Activated B cell treated with CpG ODN at 0.5 μM for 24 hours (primary cell): ENCODE data around the gene SLCO3A1. TPM values are rescaled to one million over a fixed set of nuclear protein-coding genes. Genes with fewer than 3 reads are reported as not detected.

Source experiments
- ATAC-seq: fragments of 200-7000 bp; cut with Tn5 transposase; one replicate; pipeline ENCODE4 v1.10.0; 2021; ENCODE audit warnings: low read depth, mild to moderate bottlenecking, moderate library complexity
- CTCF ChIA-PET: fragments of 350-600 bp; sonication (Branson Sonifier 250); formaldehyde crosslinking; loops from one replicate; lab custom pipeline; 2021; ENCODE audit warnings: antibody characterized with exemption; lab: Charles Lee
- POLR2A ChIA-PET: fragments of 350-600 bp; sonication (Branson Sonifier 250); formaldehyde crosslinking; loops from one replicate; lab custom pipeline; 2021; ENCODE audit warnings: antibody characterized with exemption; lab: Charles Lee
- DNase-seq: peaks from one replicate; pipeline ENCODE4 v3.0.0; 2022
- H3K27ac Mint-ChIP-seq: one replicate; pipeline ENCODE4 v1.8.0; 2020; ENCODE audit warnings: mixed read lengths
- H3K27me3 Mint-ChIP-seq: one replicate; pipeline ENCODE4 v1.8.0; 2021; ENCODE audit warnings: mixed read lengths
- H3K36me3 Mint-ChIP-seq: one replicate; pipeline ENCODE4 v1.8.0; 2021; ENCODE audit warnings: low read depth, mixed read lengths
- H3K4me1 Mint-ChIP-seq: one replicate; pipeline ENCODE4 v1.8.0; 2021; ENCODE audit warnings: mixed read lengths
- H3K4me3 Mint-ChIP-seq: one replicate; pipeline ENCODE4 v1.8.0; 2020; ENCODE audit warnings: mild to moderate bottlenecking, mixed read lengths
- H3K9me3 Mint-ChIP-seq: one replicate; pipeline ENCODE4 v1.8.0; 2020; ENCODE audit warnings: mixed read lengths
- intact Hi-C: fragments of 100-400 bp; cut with micrococcal nuclease; formaldehyde crosslinking; loops from one replicate; pipeline ENCODE4 v1.15.1; 2024
- total RNA-seq: library from RNA; stranded (reverse); gene quantifications from 2 replicates; pipeline ENCODE4 v1.2.3, GENCODE V29; 2022
- TF ChIP-seq, protein P1 (sequence below): fragments of 200-600 bp; IDR thresholded peaks from one replicate; pipeline ENCODE4 v1.8.0; 2022; ENCODE audit warnings: antibody characterized with exemption, mild to moderate bottlenecking

The SLCO3A1 gene
- total RNA-seq, 1 donor from 2014 or later = 0.82 TPM

DNA sequence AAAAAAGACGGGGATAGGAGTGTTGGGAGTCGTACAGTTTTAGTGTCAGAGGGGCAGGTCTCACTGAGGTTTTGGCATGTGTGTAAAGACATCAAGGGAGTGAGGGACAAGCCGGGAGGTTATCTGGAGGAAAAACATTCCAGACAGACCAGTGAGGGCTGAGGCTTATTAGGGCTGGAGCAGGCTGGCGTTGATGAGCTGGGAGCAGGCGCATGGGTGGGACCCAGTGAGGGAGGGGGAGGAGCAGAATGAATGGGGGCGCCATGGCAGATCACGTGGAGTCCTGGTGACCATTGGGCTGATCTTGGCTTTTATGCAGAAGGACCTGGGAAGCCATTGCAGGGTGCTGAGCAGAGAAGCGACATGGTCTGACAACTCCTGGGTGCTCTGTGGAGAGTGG lies 180.2 kb downstream of the SLCO3A1 start:
- Mint-ChIP-seq H3K4me1 (no peaks in the 10 kb centered on the region), H3K36me3 (no peaks in the 10 kb centered on the region), H3K9me3 (no peaks in the 10 kb centered on the region), H3K27me3 (no peaks in the 10 kb centered on the region), H3K27ac (no peak overlapping the region), H3K4me3 (no peak overlapping the region)
- intact Hi-C loops = no loop called here
- CTCF ChIA-PET = no interaction called here
- ATAC-seq (no peak), DNase-seq (no peak)
- TF ChIP-seq, protein P1, sequence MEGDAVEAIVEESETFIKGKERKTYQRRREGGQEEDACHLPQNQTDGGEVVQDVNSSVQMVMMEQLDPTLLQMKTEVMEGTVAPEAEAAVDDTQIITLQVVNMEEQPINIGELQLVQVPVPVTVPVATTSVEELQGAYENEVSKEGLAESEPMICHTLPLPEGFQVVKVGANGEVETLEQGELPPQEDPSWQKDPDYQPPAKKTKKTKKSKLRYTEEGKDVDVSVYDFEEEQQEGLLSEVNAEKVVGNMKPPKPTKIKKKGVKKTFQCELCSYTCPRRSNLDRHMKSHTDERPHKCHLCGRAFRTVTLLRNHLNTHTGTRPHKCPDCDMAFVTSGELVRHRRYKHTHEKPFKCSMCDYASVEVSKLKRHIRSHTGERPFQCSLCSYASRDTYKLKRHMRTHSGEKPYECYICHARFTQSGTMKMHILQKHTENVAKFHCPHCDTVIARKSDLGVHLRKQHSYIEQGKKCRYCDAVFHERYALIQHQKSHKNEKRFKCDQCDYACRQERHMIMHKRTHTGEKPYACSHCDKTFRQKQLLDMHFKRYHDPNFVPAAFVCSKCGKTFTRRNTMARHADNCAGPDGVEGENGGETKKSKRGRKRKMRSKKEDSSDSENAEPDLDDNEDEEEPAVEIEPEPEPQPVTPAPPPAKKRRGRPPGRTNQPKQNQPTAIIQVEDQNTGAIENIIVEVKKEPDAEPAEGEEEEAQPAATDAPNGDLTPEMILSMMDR = no peak
- POLR2A ChIA-PET = no interaction called here

DNA sequence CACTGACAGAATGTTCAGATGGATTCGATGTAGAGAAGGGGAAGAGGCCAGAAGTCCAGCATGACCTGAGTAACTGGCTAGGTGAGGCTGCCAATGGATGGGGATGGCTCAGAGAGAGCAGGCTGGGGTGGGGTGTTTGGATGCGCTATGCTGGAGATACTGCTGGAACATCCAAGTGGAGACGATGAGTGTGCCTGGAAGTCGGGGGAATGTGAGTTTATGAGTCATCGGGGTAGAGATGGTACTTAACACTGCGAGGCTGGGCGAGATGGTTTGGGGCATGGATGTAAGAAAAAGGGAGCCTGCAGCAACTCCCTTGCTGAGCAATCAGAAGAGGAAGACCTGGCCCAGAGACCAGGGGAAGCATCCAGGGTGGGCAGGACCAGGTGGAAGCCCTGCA lies 180.7 kb downstream of the SLCO3A1 start:
- Mint-ChIP-seq H3K27ac (no peak overlapping the region), H3K4me1 (no peaks in the 10 kb centered on the region), H3K27me3 (no peaks in the 10 kb centered on the region), H3K4me3 (no peak overlapping the region), H3K36me3 (no peaks in the 10 kb centered on the region), H3K9me3 (no peaks in the 10 kb centered on the region)
- POLR2A ChIA-PET = no interaction called here
- intact Hi-C loops = no loop called here
- CTCF ChIA-PET = no interaction called here
- DNase-seq = no peak
- ATAC-seq = no peak
- TF ChIP-seq, protein P1 = no peak

DNA sequence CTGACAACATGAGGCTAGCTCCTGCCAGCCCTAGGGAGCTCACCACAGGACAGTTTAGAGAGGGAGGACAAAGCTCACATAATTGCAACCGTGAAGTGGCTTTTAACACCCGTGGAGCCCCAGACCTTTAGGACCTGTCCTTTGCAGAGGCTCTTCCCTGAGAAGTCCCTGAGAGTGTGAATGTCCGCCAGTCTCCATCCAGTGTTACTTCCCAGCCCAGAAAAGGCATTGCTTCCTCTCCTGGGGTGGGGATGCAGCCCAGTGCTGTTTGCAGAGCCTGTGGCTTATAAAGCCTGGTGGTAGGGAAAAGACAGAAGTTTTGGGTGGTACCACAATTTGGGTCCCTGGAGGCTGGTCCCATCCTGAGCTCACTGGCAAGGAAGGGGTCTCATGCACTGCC lies 182.0 kb downstream of the SLCO3A1 start:
- CTCF ChIA-PET = no interaction called here
- intact Hi-C loops = no loop called here

DNA sequence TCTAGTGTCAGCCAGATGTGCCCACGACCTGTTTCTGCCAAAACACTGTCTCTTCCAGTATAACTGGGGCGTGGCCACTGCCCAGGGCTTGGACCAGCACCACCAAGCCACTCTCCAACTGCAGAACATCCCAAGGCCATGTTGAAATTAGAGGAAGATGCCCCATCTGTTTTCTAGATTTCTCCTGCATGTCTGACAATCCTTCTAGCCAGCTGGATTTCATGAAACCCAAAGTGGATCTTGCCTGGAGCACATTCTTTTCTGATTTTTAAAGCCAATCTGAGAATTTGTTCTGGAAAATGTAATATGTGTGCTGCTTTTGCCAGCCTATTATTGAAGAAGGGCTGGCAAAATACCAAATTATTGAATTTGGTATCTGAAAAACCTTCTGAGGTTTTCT lies 182.5 kb downstream of the SLCO3A1 start:
- H3K27ac Mint-ChIP-seq = no peak overlapping the region
- DNase-seq (no peak), ATAC-seq (no peak)
- no peak overlapping the region for H3K4me3 Mint-ChIP-seq
- intact Hi-C loops = no loop called here
- POLR2A ChIA-PET = no interaction called here
- CTCF ChIA-PET = no interaction called here
- H3K27me3 Mint-ChIP-seq = no peaks in the 10 kb centered on the region
- H3K36me3 Mint-ChIP-seq = no peaks in the 10 kb centered on the region
- H3K9me3 Mint-ChIP-seq = no peaks in the 10 kb centered on the region
- H3K4me1 Mint-ChIP-seq = no peaks in the 10 kb centered on the region
- TF ChIP-seq, protein P1 = no peak

More for the DNA sequence above, 182.0 kb downstream of the SLCO3A1 start:
- no peak for ATAC-seq
- Mint-ChIP-seq H3K4me1 (no peaks in the 10 kb centered on the region), H3K36me3 (no peaks in the 10 kb centered on the region), H3K4me3 (no peak overlapping the region), H3K27me3 (no peaks in the 10 kb centered on the region), H3K27ac (no peak overlapping the region), H3K9me3 (no peaks in the 10 kb centered on the region)
- no peak for DNase-seq
- TF ChIP-seq, protein P1 = no peak
- POLR2A ChIA-PET = no interaction called here

DNA sequence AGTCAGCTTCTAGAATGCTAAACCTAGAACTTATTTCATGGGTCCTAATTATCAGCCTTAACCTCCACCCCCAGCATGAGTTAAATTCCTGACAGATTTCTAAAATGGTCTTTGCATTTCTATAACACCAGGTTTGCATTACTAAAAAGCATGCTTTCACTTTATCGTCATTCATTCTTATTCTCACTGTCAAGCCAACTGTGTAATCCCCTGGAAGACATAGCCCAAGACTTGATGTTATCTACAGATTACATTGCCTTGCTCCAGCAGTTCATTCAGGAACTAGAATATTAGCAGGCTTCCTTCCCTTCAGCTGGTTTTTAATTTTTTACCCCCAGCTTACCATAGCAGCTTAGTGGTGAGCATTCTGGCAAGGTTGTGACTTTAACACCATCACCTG lies 184.0 kb downstream of the SLCO3A1 start:
- intact Hi-C loops = no loop called here
- ATAC-seq (no peak), DNase-seq (no peak)
- CTCF ChIA-PET = no interaction called here
- H3K27me3 Mint-ChIP-seq = no peaks in the 10 kb centered on the region
- no peaks in the 10 kb centered on the region for H3K9me3 Mint-ChIP-seq
- H3K27ac Mint-ChIP-seq = no peak overlapping the region
- H3K4me1 Mint-ChIP-seq = no peaks in the 10 kb centered on the region
- POLR2A ChIA-PET = no interaction called here
- no peak overlapping the region for H3K4me3 Mint-ChIP-seq
- H3K36me3 Mint-ChIP-seq = no peaks in the 10 kb centered on the region
- TF ChIP-seq, protein P1 = no peak
